Caco-2 (cell line): Measurements from ENCODE around the gene MCRIP2. TPM values are rescaled to one million over a fixed set of nuclear protein-coding genes. Genes with fewer than 3 reads are reported as not detected.

ENCODE experiments used
- BruUV-seq: library from RNA; stranded (reverse); fragments of 400-500 nt; replicated peaks from 2 replicates; lab custom pipeline; 2021; lab: Mats Ljungman, UMichigan
- CTCF ChIA-PET: fragments of 300-600 bp; sonication (Branson Sonifier 250); formaldehyde crosslinking; loops from one replicate; lab custom pipeline; 2022; ENCODE audit warnings: antibody characterized with exemption; lab: Charles Lee
- POLR2A ChIA-PET: fragments of 300-600 bp; sonication (Branson Sonifier 250); formaldehyde crosslinking; loops from one replicate; lab custom pipeline; 2022; ENCODE audit warnings: antibody characterized with exemption; lab: Charles Lee
- DNase-seq, 2 experiments: peaks; one replicate each; pipeline versions ENCODE4 v3.0.0 to v3.0.0-alpha.2; 2020 to 2022
- H3K27me3 ChIP-seq: replicated peaks from 2 replicates; pipeline ENCODE4 v1.6.0; 2011; ENCODE audit warnings: low read length; ENCODE audit not compliant: control insufficient read depth, insufficient read depth
- H3K36me3 ChIP-seq: 2 replicates; pipeline ENCODE4 v1.5.1; 2011; ENCODE audit warnings: low read length; ENCODE audit not compliant: control insufficient read depth, insufficient read depth
- H3K4me1 ChIP-seq: fragments of 250-450 bp; sonication (Bioruptor Pico); 2 replicates; pipeline ENCODE4 v1.5.1; 2020; ENCODE audit warnings: mild to moderate bottlenecking
- H3K4me3 ChIP-seq: 2 replicates; pipeline ENCODE4 v1.5.1; 2011; ENCODE audit warnings: low read depth, mild to moderate bottlenecking, control low read depth, low read length
- H3K9me3 ChIP-seq: fragments of 250-450 bp; sonication (Bioruptor Pico); 2 replicates; pipeline ENCODE4 v1.5.1; 2020; ENCODE audit warnings: mild to moderate bottlenecking, moderate library complexity
- H3K27ac Mint-ChIP-seq: one replicate; pipeline ENCODE4 v1.8.0; 2022; ENCODE audit warnings: mixed read lengths; ENCODE audit not compliant: unreplicated experiment
- H3K27me3 Mint-ChIP-seq: one replicate; pipeline ENCODE4 v1.8.0; 2022; ENCODE audit warnings: mixed read lengths; ENCODE audit not compliant: insufficient read depth, unreplicated experiment
- H3K36me3 Mint-ChIP-seq: one replicate; pipeline ENCODE4 v1.8.0; 2022; ENCODE audit warnings: mild to moderate bottlenecking, mixed read lengths; ENCODE audit not compliant: insufficient read depth, unreplicated experiment
- H3K4me1 Mint-ChIP-seq: one replicate; pipeline ENCODE4 v1.8.0; 2022; ENCODE audit warnings: low read depth, mixed read lengths; ENCODE audit not compliant: unreplicated experiment
- H3K4me3 Mint-ChIP-seq: one replicate; pipeline ENCODE4 v1.8.0; 2022; ENCODE audit warnings: mild to moderate bottlenecking, moderate library complexity, mixed read lengths; ENCODE audit not compliant: unreplicated experiment
- H3K9me3 Mint-ChIP-seq: one replicate; pipeline ENCODE4 v1.8.0; 2022; ENCODE audit warnings: mixed read lengths; ENCODE audit not compliant: unreplicated experiment
- CTCF ChIP-seq, 2 experiments: fragments of 200-600 bp in 1 of 2; IDR thresholded peaks; 1 replicate in 1 of 2; 2 replicates in 1 of 2; pipeline versions ENCODE4 v1.5.1 to v1.8.0; 2011 to 2022; ENCODE audit warnings: antibody characterized with exemption in 1 of 2, control low read depth in 1 of 2, inconsistent platforms in 1 of 2, low read depth in 1 of 2, low read length in 1 of 2, mild to moderate bottlenecking in 1 of 2, moderate library complexity in 1 of 2; ENCODE audit not compliant: insufficient read depth in 1 of 2, severe bottlenecking in 1 of 2, unreplicated experiment in 1 of 2
- intact Hi-C: fragments of 100-400 bp; cut with micrococcal nuclease; formaldehyde crosslinking; loops from one replicate; pipeline ENCODE4 v1.10.0; 2022; ENCODE audit not compliant: unreplicated experiment
- total RNA-seq: library from RNA; stranded (reverse); gene quantifications from 2 replicates; pipeline ENCODE4 v1.2.3, GENCODE V29; 2022

The MCRIP2 gene
- total RNA-seq, 1 experiment from 2014 or later: 33.0 TPM

- Mint-ChIP-seq H3K36me3 (peaks cover 17% of the 10 kb centered on the region), H3K27ac (no peak overlapping the region), H3K9me3 (no peaks in the 10 kb centered on the region), H3K27me3 (no peaks in the 10 kb centered on the region), H3K4me3 (peak overlapping the region; percentile 40), H3K4me1 (no peaks in the 10 kb centered on the region)
- intact Hi-C loops: no loop called here
- POLR2A ChIA-PET: no interaction called here
- TF ChIP-seq CTCF (IDR thresholded peaks at IDR 0.05; ENCODE audit: insufficient read depth in 1 of 2, low read depth in 1 of 2, low read length in 1 of 2, severe bottlenecking in 1 of 2, unreplicated experiment in 1 of 2): no peak
- no peaks in the 10 kb centered on the region for H3K27me3 ChIP-seq
- CTCF ChIA-PET: interaction anchor here (0.6 kb wide), 1 partner anchor 10 kb away, joined by 5 read pairs; the partner anchor contains the start of gene STUB1
- no peaks in the 10 kb centered on the region for H3K9me3 ChIP-seq
- H3K36me3 ChIP-seq: peaks cover 5% of the 10 kb centered on the region
- no peak for DNase-seq
- H3K4me1 ChIP-seq: no peaks in the 10 kb centered on the region; the same call in 1 of the 2 replicates
- no peak overlapping the region for H3K4me3 ChIP-seq
- BruUV-seq: TSS peak; percentile 4
Observed at GRCh38 chr16:670485-671352, 29.1 kb downstream of the MCRIP2 start.

- Histone ChIP-seq H3K4me3 (no peak overlapping the region), H3K4me1 (no peaks in the 10 kb centered on the region; the same call in 1 of the 2 replicates), H3K36me3 (peaks cover 5% of the 10 kb centered on the region), H3K9me3 (no peaks in the 10 kb centered on the region), H3K27me3 (no peaks in the 10 kb centered on the region)
- Mint-ChIP-seq H3K4me3 (peak overlapping the region; percentile 40), H3K27ac (no peak overlapping the region), H3K27me3 (no peaks in the 10 kb centered on the region), H3K4me1 (no peaks in the 10 kb centered on the region), H3K9me3 (no peaks in the 10 kb centered on the region), H3K36me3 (peaks cover 17% of the 10 kb centered on the region)
- ChIA-PET CTCF (interaction anchor here (0.6 kb wide), 1 partner anchor 9 kb away, joined by 5 read pairs; the partner anchor contains the start of gene STUB1), POLR2A (no interaction called here)
- no peak for TF ChIP-seq CTCF (IDR thresholded peaks at IDR 0.05; ENCODE audit: insufficient read depth in 1 of 2, low read depth in 1 of 2, low read length in 1 of 2, severe bottlenecking in 1 of 2, unreplicated experiment in 1 of 2)
- intact Hi-C loops: no loop called here
- no peak for DNase-seq
- BruUV-seq: no TSS peak
Observed at GRCh38 chr16:671353-672131, 29.9 kb downstream of the MCRIP2 start.

- no peak for DNase-seq
- Histone ChIP-seq H3K4me3 (no peak overlapping the region), H3K36me3 (peaks cover 5% of the 10 kb centered on the region), H3K4me1 (no peaks in the 10 kb centered on the region; the same call in 1 of the 2 replicates), H3K27me3 (no peaks in the 10 kb centered on the region), H3K9me3 (no peaks in the 10 kb centered on the region)
- no peaks in the 10 kb centered on the region for H3K9me3 Mint-ChIP-seq
- CTCF ChIA-PET: no interaction called here
- TF ChIP-seq CTCF (IDR thresholded peaks at IDR 0.05; ENCODE audit: insufficient read depth in 1 of 2, low read depth in 1 of 2, low read length in 1 of 2, severe bottlenecking in 1 of 2, unreplicated experiment in 1 of 2): no peak
- POLR2A ChIA-PET: no interaction called here
- intact Hi-C loops: no loop called here
- no peaks in the 10 kb centered on the region for H3K27me3 Mint-ChIP-seq
- BruUV-seq: TSS peak; percentile 3
- peaks cover 17% of the 10 kb centered on the region for H3K36me3 Mint-ChIP-seq
- H3K4me3 Mint-ChIP-seq: no peak overlapping the region
- H3K4me1 Mint-ChIP-seq: no peaks in the 10 kb centered on the region
- H3K27ac Mint-ChIP-seq: no peak overlapping the region
Observed at GRCh38 chr16:672371-672770, 30.7 kb downstream of the MCRIP2 start.
